Liver (tissue), 2 donors: ENCODE data around the gene EIF2AK3.

Experiments
- CTCF ChIP-seq: fragments of 150-350 bp; IDR thresholded peaks from 2 replicates; pipeline ENCODE4 v1.5.1; 2017; ENCODE audit warnings: improper control_type of control experiment, low read depth, low read length; ENCODE audit not compliant: missing input control
- ZBTB33 ChIP-seq: IDR thresholded peaks from 2 replicates; pipeline ENCODE4 v1.6.1; 2016; ENCODE audit warnings: antibody characterized with exemption
- donor health status: healthy.

GRCh38 chr2:88554189-88554588 lies 73.1 kb downstream of the EIF2AK3 start:
- no peak for TF ChIP-seq ZBTB33
- TF ChIP-seq CTCF: peak; percentile 2
